NCI-H2107 treated with DMSO at 0.1 percent for 48 hours (cell line): Measurements from ENCODE around the gene KCNF1.

Experiments used
- DNase-seq: peaks from one replicate; lab custom pipeline; 2025; ENCODE audit not compliant: unreplicated experiment; lab: John Stamatoyannopoulos, UW

Gene KCNF1

GRCh38 chr2:10918661-10919409 lies 7.1 kb downstream of the KCNF1 start:
- DNase-seq = peak; percentile 42

GRCh38 chr2:10919410-10919770 lies 7.7 kb downstream of the KCNF1 start:
- DNase-seq = no peak

- peak; percentile 87 for DNase-seq
Observed at GRCh38 chr2:10919771-10920621, 8.3 kb downstream of the KCNF1 start.

DNA sequence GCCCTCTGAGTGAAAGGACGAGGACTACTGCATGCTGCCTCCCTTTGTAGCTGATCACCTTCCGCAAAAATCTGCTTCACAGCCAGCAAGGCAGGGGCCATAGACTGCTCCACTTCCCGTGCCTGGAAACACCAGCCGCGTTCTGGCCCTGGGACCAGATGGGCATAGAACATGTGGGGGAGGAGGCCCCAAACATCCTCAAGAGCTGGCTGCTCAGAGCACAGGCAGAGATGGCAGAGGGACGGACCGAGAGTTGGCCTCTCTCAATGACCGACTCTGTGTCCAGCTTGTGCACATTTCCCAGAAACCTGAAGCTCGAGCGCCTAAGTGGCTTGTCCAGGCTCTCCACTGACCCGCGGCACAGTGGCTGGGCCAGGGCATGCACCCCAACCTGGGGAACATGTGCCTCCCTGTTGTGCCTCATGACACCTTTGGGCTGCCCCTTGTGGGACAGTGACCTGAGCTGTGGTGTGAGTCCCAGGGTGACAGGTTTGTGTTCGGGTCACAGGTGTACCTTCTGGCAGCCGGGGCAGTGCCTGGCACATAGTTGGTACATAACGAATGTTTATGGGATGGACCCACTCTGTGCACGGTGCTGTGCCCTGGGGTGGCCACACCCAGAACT lies 9.1 kb downstream of the KCNF1 start:
- no peak for DNase-seq

DNA sequence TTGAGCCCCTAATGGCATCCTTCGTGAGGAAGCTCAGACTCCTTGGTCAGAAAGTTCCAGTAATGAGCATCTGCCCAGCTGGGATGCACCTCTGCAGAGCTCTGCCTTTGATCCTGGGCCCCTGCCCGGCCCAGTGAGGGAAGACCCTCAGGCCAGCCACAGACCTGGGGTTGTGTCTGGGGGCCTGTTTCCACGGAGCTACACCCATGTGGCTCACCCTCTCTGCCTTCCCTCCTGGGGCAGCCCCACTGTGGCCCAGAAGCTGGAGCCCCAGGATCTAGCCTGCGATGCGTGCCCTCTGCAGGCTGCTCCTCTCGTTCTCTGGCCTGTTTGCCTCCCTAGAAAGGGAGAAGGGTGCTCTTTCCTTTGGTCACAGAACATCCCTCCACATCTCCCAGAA lies 9.8 kb downstream of the KCNF1 start:
- no peak for DNase-seq

- no peak for DNase-seq
Observed at GRCh38 chr2:10922307-10923007, 10.7 kb downstream of the KCNF1 start.

- no peak for DNase-seq
Observed at GRCh38 chr2:10923008-10923375, 11.3 kb downstream of the KCNF1 start.

GRCh38 chr2:10923965-10924364 lies 12.2 kb downstream of the KCNF1 start:
- DNase-seq = no peak

DNA sequence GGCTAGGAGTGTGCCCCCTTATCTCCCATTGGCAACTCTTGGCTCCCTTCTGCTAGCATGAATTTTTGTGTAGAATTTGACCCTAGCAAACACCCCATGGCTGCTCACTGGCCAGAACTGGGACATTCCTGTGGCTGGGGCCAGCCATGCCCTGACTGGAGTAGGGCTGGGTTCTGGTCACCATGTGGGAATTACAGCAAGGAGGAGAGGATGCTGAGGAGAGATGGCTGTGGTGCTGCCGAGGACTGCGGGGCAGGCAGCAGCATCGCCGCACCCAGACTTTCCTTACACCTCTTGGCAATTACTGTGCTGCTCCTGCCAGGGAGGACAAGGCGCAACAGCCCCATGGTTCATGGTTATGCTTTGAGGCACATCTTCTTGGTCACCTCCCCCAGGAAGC lies 12.7 kb downstream of the KCNF1 start:
- DNase-seq = no peak

GRCh38 chr2:10924859-10925258 lies 13.1 kb downstream of the KCNF1 start:
- DNase-seq = no peak

GRCh38 chr2:10926191-10926820 lies 14.6 kb downstream of the KCNF1 start:
- no peak for DNase-seq

- DNase-seq = no peak
Observed at GRCh38 chr2:10930721-10931516, 19.2 kb downstream of the KCNF1 start.

DNA sequence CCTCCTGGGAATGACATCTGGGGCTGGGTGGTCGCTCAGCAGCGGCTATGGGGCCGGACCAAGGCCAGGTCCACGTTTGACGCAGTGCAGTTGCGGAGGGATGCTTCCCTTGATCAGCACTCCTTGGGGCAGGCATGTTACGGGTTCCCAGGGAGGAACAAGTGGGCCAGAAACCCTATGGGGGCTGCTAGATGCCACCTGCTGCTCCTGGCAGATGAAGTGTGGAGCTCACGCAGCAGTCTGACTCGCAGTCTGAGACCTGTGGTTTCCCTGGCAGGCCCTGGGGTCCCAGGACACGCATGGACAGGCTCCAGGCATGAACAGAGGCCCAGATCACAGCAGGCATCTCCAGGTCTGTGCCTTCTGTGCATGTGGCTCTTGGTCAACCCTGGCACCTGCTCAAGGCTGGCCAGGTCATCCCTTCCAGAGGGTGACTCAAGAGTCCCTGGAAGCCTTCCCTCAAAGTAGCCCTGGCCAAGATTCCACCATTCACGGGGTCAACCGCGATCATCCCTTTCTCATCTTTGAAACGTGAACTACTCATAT lies 20.0 kb downstream of the KCNF1 start:
- no peak for DNase-seq

- DNase-seq = no peak
Observed at GRCh38 chr2:10932345-10933151, 20.8 kb downstream of the KCNF1 start.

DNA sequence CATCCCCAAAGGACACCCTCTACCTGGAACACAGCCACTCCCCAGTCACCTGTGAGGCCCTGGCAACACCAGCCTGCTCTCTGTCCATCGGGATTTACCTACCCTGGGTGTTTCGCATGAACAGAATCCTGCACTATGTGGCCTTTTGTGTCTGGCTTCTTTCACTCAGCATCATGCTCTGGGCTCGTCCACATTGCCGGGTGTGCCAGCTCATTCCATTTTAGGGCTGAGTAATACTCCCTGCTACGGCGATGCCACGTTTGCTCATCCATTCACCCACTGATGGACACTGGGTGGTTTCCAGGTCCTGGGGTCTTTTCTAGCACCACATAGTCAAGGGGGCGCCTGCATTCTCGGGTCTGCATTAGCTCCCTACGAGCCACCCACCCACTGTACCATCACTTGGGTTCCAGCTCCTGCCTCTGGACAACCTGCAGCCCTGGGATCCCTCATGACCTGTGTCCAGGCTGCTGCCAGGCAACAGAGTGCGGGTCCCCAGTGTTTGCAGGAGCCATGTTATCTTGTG lies 22.0 kb downstream of the KCNF1 start:
- DNase-seq = no peak

GRCh38 chr2:10934308-10934978 lies 22.7 kb downstream of the KCNF1 start:
- DNase-seq = no peak

- peak; percentile 7 for DNase-seq
Observed at GRCh38 chr2:10934979-10935350, 23.2 kb downstream of the KCNF1 start.

GRCh38 chr2:10935366-10935918 lies 23.7 kb downstream of the KCNF1 start:
- DNase-seq = no peak
